Astrocyte (in vitro differentiated cells and primary cell): ENCODE measurements around the gene STK32B.
"Not testable (repeated sequence)": the region's sequence is repeated elsewhere in the genome, so short reads cannot be mapped to it uniquely, and the experiment has no call there.

Experiments
- EZH2 ChIP-seq: IDR thresholded peaks from 2 replicates; pipeline ENCODE4 v1.6.1; 2012; ENCODE audit warnings: mild to moderate bottlenecking, low read length, inconsistent platforms; ENCODE audit not compliant: insufficient read depth
- TF ChIP-seq, protein P1 (sequence below): IDR thresholded peaks from 2 replicates; pipeline ENCODE4 v1.5.1; 2011; ENCODE audit warnings: low read depth, mild to moderate bottlenecking, inconsistent platforms, low read length, moderate library complexity; ENCODE audit not compliant: insufficient read depth

DNA sequence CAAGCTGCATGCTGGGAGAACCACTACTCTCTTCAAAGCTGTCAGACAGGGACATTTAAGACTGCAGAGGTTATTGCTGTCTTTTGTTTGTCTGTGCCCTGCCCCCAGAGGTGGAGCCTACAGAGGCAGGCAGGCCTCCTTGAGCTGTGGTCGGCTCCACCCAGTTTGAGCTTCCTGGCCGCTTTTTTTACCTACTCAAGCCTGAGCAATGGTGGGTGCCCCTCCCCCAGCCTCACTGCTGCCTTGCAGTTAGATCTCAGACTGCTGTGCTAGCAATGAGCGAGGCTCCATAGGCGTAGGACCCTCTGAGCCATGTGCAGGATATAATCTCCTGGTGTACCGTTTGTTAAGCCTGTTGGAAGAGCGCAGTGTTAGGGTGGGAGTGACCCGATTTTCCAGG is 195.8 kb downstream of the STK32B start:
- TF ChIP-seq, protein P1, sequence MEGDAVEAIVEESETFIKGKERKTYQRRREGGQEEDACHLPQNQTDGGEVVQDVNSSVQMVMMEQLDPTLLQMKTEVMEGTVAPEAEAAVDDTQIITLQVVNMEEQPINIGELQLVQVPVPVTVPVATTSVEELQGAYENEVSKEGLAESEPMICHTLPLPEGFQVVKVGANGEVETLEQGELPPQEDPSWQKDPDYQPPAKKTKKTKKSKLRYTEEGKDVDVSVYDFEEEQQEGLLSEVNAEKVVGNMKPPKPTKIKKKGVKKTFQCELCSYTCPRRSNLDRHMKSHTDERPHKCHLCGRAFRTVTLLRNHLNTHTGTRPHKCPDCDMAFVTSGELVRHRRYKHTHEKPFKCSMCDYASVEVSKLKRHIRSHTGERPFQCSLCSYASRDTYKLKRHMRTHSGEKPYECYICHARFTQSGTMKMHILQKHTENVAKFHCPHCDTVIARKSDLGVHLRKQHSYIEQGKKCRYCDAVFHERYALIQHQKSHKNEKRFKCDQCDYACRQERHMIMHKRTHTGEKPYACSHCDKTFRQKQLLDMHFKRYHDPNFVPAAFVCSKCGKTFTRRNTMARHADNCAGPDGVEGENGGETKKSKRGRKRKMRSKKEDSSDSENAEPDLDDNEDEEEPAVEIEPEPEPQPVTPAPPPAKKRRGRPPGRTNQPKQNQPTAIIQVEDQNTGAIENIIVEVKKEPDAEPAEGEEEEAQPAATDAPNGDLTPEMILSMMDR: not testable (repeated sequence)
- TF ChIP-seq EZH2: not testable (repeated sequence)
